ENCODE results near the gene SLC35F3. TPM values are rescaled to one million over a fixed set of nuclear protein-coding genes. Genes with fewer than 3 reads are reported as not detected.
"Not testable (repeated sequence)": the region's sequence is repeated elsewhere in the genome, so short reads cannot be mapped to it uniquely, and the experiment has no call there.

SLC35F3 gene
- polyA plus RNA-seq (2013, experiment 1 of 2; ENCODE audit: insufficient read length) = not detected
- polyA plus RNA-seq (2013, experiment 2 of 2; ENCODE audit: insufficient read length) = not detected

DNA sequence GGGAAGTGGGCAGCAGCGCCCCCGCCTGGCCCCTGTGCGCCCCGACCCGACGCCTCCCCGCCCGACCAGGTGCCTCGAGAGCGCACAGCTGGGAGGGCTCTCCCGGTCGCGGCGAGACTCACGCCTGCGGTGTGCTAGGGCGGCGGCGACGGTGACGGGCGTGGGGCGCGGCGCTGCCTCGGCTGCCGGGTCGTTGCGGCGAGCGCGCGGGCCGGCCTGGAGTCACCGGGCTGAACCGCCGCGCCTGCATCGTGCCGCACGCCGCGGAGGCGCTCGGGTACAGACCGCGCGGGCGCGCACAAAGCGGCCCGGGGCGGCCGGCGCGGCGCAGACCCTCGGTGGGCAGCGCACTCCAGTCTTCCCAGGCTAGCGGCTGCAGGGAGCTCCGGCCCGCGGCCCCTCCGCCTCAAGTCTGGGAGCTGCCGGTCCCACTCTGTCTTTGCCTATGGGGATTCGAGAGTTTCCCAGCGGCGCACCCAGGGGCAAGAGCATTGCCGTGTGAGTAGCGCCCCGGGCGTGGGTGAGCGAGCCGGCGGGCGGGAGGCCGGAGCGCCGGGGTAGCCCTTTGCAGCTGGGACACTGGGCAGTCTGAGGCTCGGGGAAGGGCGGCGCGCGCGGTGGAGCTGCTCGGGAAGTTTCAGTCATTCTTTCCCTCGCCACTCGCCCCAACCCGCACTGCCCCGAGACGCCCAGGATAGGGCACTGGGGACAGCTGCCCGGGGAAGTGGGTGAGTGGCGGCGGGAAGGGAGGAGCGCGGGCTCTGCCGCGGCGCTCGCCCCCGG lies at the start of gene SLC35F3:
Gene SLC35F3, plus strand, starts transcription at position 44 of the 783 bp plus-strand sequence.
- DNase-seq = no peak

- no peak for DNase-seq
These were observed 45.0 kb upstream of the SLC35F3 start for GRCh38 chr1:233859446-233859845.

- DNase-seq = no peak
These were observed 40.5 kb upstream of the SLC35F3 start for GRCh38 chr1:233863901-233864545.

- DNase-seq = no peak
These were observed 39.9 kb upstream of the SLC35F3 start for GRCh38 chr1:233864578-233864977.

- no peak for DNase-seq
These were observed 39.3 kb upstream of the SLC35F3 start for GRCh38 chr1:233865216-233865615.

DNA sequence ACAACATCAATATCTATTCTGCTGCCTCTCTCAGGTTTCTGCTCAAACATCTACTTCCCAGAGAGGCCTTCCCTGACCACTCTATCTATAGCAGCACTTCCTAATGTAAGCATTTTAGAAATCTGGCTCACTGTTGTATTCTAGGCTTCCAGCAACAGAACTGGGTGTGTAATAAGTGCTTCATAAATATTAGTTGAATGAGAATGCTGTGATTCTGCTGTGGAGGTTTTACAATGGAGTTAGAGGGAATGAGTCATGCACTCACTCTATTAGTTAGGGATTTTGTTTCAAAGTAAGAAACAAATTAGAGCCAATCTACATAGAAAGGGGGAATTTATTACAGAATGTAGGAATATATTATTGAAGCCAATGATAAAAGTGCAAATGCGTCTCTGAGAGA lies 38.6 kb upstream of the SLC35F3 start:
- DNase-seq = no peak

- no peak for DNase-seq
These were observed 37.4 kb upstream of the SLC35F3 start for GRCh38 chr1:233867028-233867427.

GRCh38 chr1:233868461-233868860 lies 36.0 kb upstream of the SLC35F3 start:
- no peak for DNase-seq

DNA sequence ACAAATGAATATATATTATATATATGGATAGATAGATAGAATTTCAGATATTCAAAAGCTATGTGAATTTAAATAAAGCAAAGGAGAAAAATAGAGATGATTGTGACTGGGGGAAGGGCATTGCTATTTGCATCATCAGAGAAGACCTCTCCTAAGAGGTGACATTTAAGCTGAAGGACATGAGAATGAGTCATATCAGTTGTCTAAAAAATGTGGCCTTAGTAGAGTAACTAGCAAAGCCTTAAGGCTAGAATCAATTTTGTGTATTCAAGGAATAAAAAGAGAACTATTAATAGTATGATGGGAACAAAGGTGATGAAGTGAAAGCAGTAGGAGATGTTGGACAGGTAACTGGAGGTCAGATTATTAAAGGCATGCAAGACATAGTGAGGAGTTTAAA lies 34.8 kb upstream of the SLC35F3 start:
- no peak for DNase-seq

- DNase-seq = no peak
These were observed 30.8 kb upstream of the SLC35F3 start for GRCh38 chr1:233873666-233874065.

- DNase-seq = no peak
These were observed 24.6 kb upstream of the SLC35F3 start for GRCh38 chr1:233879841-233880240.

DNA sequence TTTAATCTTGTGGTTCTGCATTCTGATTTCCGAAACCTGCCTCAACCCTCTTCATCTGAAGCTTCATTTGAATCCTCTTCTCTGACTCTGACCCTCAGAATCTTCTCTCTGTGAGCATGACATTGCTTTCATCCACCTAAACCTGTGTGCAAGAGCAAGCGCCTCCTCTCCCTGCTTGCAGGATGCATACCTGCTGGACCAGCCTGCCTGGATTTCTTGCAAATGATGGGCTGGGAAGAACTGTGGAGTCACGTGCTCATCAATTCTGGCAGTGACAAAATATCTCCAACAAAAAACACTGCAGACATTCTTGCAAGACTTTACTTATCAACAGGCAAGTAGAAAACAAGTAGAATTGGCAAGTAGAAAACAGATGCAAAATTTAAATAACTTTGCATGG lies 20.8 kb upstream of the SLC35F3 start:
- DNase-seq = no peak

- no peak for DNase-seq
These were observed 19.9 kb upstream of the SLC35F3 start for GRCh38 chr1:233884461-233885151.

DNA sequence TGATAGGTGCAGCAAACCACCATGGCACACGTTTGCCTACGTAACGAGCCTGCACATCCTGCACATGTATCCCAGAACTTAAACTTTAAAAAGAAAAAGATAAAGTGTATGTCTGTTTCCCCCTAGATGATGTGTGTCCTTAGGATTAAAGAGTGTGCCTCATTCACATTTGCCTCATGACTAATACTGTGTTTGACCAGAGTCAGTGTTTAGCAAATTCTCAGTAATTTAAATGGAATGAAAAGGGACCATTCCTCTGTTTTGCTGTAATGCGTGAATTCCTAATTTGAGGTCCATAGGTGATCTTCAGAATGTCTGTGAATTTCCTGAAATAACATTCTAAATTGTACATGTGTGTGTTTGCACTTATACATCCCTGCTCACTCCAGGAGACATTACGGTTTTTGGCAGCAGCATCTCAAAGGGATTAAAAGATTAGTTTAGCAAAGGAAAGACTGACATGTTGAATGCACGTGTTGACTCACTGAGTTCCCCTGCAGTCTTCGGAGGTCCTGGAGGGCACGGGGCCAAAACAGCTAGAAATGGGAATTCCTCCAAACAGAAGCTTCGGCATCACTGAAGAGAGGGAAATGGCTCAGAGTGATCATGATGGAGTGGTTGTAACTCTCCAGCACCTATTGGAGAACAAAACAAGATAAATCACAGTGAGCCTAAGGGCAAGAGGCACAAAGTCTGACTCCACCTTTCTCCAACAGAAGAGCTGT lies 19.1 kb upstream of the SLC35F3 start:
- DNase-seq = no peak

- not testable (repeated sequence) for DNase-seq
These were observed 13.3 kb upstream of the SLC35F3 start for GRCh38 chr1:233891151-233891550.

GRCh38 chr1:233897325-233898162 lies 6.9 kb upstream of the SLC35F3 start:
- no peak for DNase-seq

DNA sequence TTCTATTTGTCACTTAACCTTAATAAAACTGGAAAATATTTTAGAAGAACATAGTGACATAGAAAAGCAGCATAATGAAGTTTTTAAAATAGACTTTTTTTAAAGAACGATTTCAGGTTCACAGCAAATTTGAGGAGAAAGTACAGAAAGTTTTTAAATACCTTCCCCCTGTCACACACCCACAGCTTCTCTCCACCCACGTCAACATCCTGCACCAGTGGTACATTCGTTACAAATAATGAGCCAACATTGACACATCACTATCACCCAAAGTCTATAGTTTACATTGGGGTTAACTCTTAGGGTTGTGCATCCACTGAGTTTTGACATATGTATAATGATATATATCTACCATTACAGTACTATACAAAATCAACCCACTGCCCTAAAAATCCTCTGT lies 3.0 kb upstream of the SLC35F3 start:
- DNase-seq = no peak

DNA sequence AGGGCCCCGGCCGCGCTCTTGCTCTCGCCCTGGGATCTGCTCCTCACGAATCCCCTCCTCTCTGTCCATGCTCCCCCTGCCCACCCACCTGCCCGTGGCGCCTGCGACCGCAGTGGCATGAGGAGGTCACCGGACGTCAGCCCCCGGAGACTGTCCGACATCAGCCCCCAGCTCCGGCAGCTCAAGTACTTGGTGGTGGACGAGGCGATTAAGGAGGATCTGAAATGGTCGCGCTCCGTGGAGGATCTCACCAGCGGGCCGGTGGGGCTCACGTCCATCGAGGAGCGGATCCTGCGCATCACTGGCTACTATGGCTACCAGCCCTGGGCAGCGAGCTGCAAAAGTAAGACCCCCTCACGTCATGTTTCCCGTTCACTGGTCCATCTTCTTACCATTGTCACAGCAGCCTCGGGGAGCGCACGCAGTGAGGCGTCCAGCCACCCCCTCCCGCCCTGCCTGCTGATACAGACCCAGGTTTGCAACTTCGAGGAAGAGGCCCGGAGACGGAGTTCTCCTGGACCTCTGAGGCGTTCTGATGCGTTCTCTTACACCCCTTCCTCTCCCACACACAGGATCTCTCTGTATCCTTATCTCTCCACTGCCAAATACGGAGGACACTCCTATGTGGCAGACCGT lies 1.1 kb downstream of the SLC35F3 start:
- DNase-seq = no peak

DNA sequence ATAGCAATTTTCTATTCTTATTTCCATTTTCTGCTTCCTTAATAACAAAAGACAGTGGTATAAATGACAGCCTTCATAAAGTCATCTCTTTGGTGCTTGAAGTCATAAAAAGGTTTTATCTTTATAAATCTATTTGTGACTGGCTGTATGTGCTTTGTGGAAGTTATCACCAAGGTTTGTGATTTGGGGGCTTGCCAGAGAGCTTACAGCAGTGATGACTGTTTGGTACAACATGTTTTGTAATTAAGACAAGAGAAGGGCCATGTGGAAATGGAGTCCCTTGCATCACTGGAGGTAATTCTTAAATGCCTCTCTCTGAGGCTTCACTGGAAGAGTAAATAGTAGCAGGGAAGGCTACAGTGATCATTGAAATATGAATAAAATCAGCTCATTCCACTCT lies 2.7 kb downstream of the SLC35F3 start:
- DNase-seq = no peak

DNA sequence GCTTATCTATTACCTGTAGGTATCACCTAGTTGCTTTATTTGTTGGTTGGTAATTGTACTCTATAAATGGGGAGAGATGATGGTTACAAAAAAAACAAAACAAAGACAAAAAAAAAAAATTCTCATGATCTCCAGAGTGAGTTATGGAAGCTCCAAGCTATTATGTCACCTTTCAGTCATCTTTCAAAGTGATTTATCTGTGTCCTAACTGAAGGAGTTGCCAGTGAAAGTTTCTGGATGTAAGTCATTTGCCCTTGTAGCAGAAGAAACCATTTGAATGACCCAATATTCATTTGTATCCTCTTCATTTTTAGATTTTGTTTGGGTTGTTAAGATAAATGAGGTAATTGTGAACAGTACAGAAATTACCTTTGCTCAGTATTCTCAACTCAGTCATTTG lies 3.6 kb downstream of the SLC35F3 start:
- no peak for DNase-seq

- DNase-seq = no peak
These were observed 4.7 kb downstream of the SLC35F3 start for GRCh38 chr1:233909195-233909594.

All from fibroblast of skin of back (primary cell).